Occipital lobe (tissue), 2 donors: Measurements from ENCODE around the gene NFASC. TPM values are rescaled to one million over a fixed set of nuclear protein-coding genes. Genes with fewer than 3 reads are reported as not detected.

Experiments
- DNase-seq: peaks from one replicate; lab custom pipeline; 2025; lab: John Stamatoyannopoulos, UW
- total RNA-seq: library from RNA; depleted of rRNA; stranded (reverse); fragments of >200 nt; gene quantifications from one replicate; pipeline ENCODE4 v1.2.3, GENCODE V29; 2014

NFASC gene
- total RNA-seq, 1 donor from 2014 or later = 32.4 TPM

- no peak for DNase-seq
These were observed 170.5 kb downstream of the NFASC start for GRCh38 chr1:205041001-205041715.

GRCh38 chr1:205041998-205042910, 171.6 kb downstream of the NFASC start:
- DNase-seq = peak; percentile 54

- peak; percentile 91 for DNase-seq
These were observed 172.5 kb downstream of the NFASC start, which contains the start of gene CNTN2 for GRCh38 chr1:205042911-205043806. CNTN2 (plus strand) TSS chr1:205043212; CDS start chr1:205053186, 9,974 bp downstream.

GRCh38 chr1:205043866-205044265, 173.2 kb downstream of the NFASC start:
- no peak for DNase-seq

GRCh38 chr1:205044741-205045140, 174.1 kb downstream of the NFASC start:
- no peak for DNase-seq

- peak; percentile 37 for DNase-seq
These were observed 174.5 kb downstream of the NFASC start for GRCh38 chr1:205045146-205045545.

- peak; percentile 37 for DNase-seq
These were observed 176.2 kb downstream of the NFASC start for GRCh38 chr1:205046870-205047269.

- DNase-seq = no peak
These were observed 177.1 kb downstream of the NFASC start for GRCh38 chr1:205047764-205048231.

GRCh38 chr1:205048382-205048781, 177.7 kb downstream of the NFASC start:
- peak; percentile 84 for DNase-seq

- peak; percentile 50 for DNase-seq
These were observed 178.8 kb downstream of the NFASC start for GRCh38 chr1:205049479-205049878.

GRCh38 chr1:205052690-205053089, 182.0 kb downstream of the NFASC start:
- DNase-seq = no peak

GRCh38 chr1:205053296-205053695, 182.6 kb downstream of the NFASC start:
- no peak for DNase-seq

GRCh38 chr1:205054013-205054412, 183.4 kb downstream of the NFASC start:
- DNase-seq = no peak

- DNase-seq = no peak
These were observed 185.5 kb downstream of the NFASC start for GRCh38 chr1:205056188-205056611.

GRCh38 chr1:205056956-205057568, 186.4 kb downstream of the NFASC start:
- no peak for DNase-seq

GRCh38 chr1:205057808-205058575, 187.3 kb downstream of the NFASC start:
- no peak for DNase-seq

- no peak for DNase-seq
These were observed 188.2 kb downstream of the NFASC start for GRCh38 chr1:205058853-205059252.

GRCh38 chr1:205059660-205060059, 189.0 kb downstream of the NFASC start:
- DNase-seq = no peak

GRCh38 chr1:205060746-205061145, 190.1 kb downstream of the NFASC start:
- no peak for DNase-seq

GRCh38 chr1:205061227-205061626, 190.6 kb downstream of the NFASC start:
- DNase-seq = no peak
